HCT116 (cell line): ENCODE data around the gene DDX39B. TPM values are rescaled to one million over a fixed set of nuclear protein-coding genes. Genes with fewer than 3 reads are reported as not detected.

Experiments used
- ATAC-seq: fragments of 200-7000 bp; cut with Tn5 transposase; 2 replicates; pipeline ENCODE4 v1.9.1; 2020; ENCODE audit warnings: mild to moderate bottlenecking, moderate library complexity
- BruUV-seq: library from RNA; stranded (reverse); fragments of 400-500 nt; replicated peaks from 2 replicates; lab custom pipeline; 2021; lab: Mats Ljungman, UMichigan
- CTCF ChIA-PET: fragments of 300-600 bp; sonication (Branson Sonifier 250); formaldehyde crosslinking; loops from one replicate; lab custom pipeline; 2021; ENCODE audit warnings: antibody characterized with exemption; lab: Charles Lee
- POLR2A ChIA-PET: fragments of 300-600, 350-600 bp; sonication (Branson Sonifier 250); formaldehyde crosslinking; loops from one replicate; lab custom pipeline; 2021; ENCODE audit warnings: antibody characterized with exemption; lab: Charles Lee
- RAD21 ChIA-PET, 2 experiments: fragments of 300-600 bp; sonication (Branson Sonifier 250); formaldehyde crosslinking; loops; one replicate each; lab custom pipeline; 2023; ENCODE audit warnings: low total read pairs in 2 of 2; ENCODE audit not compliant: uncharacterized antibody in 2 of 2, unreplicated experiment in 2 of 2, low non-redundant PET in 1 of 2; lab: Charles Lee
- DNase-seq: peaks from one replicate; pipeline ENCODE4 v3.0.0-alpha.2; 2010; ENCODE audit warnings: low read depth, low spot score
- H2AFZ ChIP-seq: fragments of 200-600 bp; shearing (Covaris generic), sonication (generic); 2 replicates; pipeline ENCODE4 v1.6.1; 2017; ENCODE audit warnings: low read depth, mixed run types, mixed read lengths, antibody characterized with exemption, low read length; ENCODE audit not compliant: poor library complexity, severe bottlenecking
- H3K27ac ChIP-seq: 2 replicates; pipeline ENCODE4 v1.5.1; 2012; ENCODE audit warnings: low read depth, low read length
- H3K27me3 ChIP-seq: fragments of 200-600 bp; sonication (generic); 2 replicates; pipeline ENCODE4 v1.6.1; 2016; ENCODE audit warnings: mixed run types, low read length, mixed read lengths; ENCODE audit not compliant: insufficient read depth
- H3K36me3 ChIP-seq, 2 experiments: fragments of 200-500 bp in 1 of 2; fragments of 200-600 bp in 1 of 2; sonication (Bioruptor generic) in 1 of 2; sonication (generic) in 1 of 2; 2 replicates each; pipeline versions ENCODE4 v1.5.1 to v1.6.1; 2014 to 2016; ENCODE audit warnings: low read length in 2 of 2, inconsistent platforms in 1 of 2, mixed read lengths in 1 of 2, mixed run types in 1 of 2; ENCODE audit not compliant: insufficient read depth in 2 of 2, control insufficient read depth in 1 of 2
- H3K4me1 ChIP-seq, 2 experiments: fragments of 200-600 bp in 1 of 2; sonication (generic) in 1 of 2; 2 replicates each; pipeline versions ENCODE4 v1.5.1 to v1.6.1; 2012 to 2017; ENCODE audit warnings: low read length in 2 of 2, inconsistent platforms in 1 of 2, mild to moderate bottlenecking in 1 of 2, mixed read lengths in 1 of 2, mixed run types in 1 of 2, moderate library complexity in 1 of 2; ENCODE audit not compliant: insufficient read depth in 2 of 2, control insufficient read depth in 1 of 2
- H3K4me2 ChIP-seq: fragments of 200-600 bp; sonication (generic); 2 replicates; pipeline ENCODE4 v1.6.1; 2017; ENCODE audit warnings: mixed run types, low read length, mixed read lengths
- H3K4me3 ChIP-seq, 2 experiments: fragments of 200-600 bp in 1 of 2; sonication (generic) in 1 of 2; replicated peaks in 1 of 2; 2 replicates each; pipeline ENCODE4 v1.5.1; 2011 to 2016; ENCODE audit warnings: low read length in 2 of 2, control low read depth in 1 of 2, low read depth in 1 of 2, mild to moderate bottlenecking in 1 of 2, mixed read lengths in 1 of 2, mixed run types in 1 of 2
- H3K79me2 ChIP-seq: fragments of 200-600 bp; sonication (generic); 2 replicates; pipeline ENCODE4 v1.6.1; 2017; ENCODE audit warnings: mild to moderate bottlenecking, mixed run types, low read length, moderate library complexity, mixed read lengths; ENCODE audit not compliant: insufficient read depth
- H3K9ac ChIP-seq: fragments of 200-600 bp; sonication (generic); 2 replicates; pipeline ENCODE4 v1.6.1; 2016; ENCODE audit warnings: low read length, mixed read lengths
- H3K9me2 ChIP-seq: fragments of 200-600 bp; sonication (generic), shearing (Covaris generic); 2 replicates; pipeline ENCODE4 v1.6.1; 2017; ENCODE audit warnings: mixed run types, mild to moderate bottlenecking, moderate library complexity; ENCODE audit not compliant: insufficient read depth
- H3K9me3 ChIP-seq, 2 experiments: fragments of 200-500 bp in 1 of 2; fragments of 200-600 bp in 1 of 2; sonication (Bioruptor generic) in 1 of 2; sonication (generic) in 1 of 2; 2 replicates each; pipeline ENCODE4 v1.6.1; 2014 to 2017; ENCODE audit warnings: low read length in 2 of 2, mixed read lengths in 2 of 2, inconsistent platforms in 1 of 2, low read depth in 1 of 2, mild to moderate bottlenecking in 1 of 2, mixed run types in 1 of 2, moderate library complexity in 1 of 2; ENCODE audit not compliant: control insufficient read depth in 1 of 2, insufficient read depth in 1 of 2
- H4K20me1 ChIP-seq: fragments of 200-600 bp; sonication (generic), shearing (Covaris generic); 2 replicates; pipeline ENCODE4 v1.6.1; 2017; ENCODE audit warnings: mixed run types, mild to moderate bottlenecking, moderate library complexity; ENCODE audit not compliant: insufficient read depth
- CBX3 ChIP-seq: IDR thresholded peaks from 2 replicates; pipeline ENCODE4 v1.6.1; 2012; ENCODE audit warnings: low read depth
- EGR1 ChIP-seq: IDR thresholded peaks from 2 replicates; pipeline ENCODE4 v1.6.1; 2012; ENCODE audit warnings: low read depth
- ELF1 ChIP-seq: IDR thresholded peaks from 2 replicates; pipeline ENCODE4 v1.6.1; 2012; ENCODE audit warnings: low read depth, borderline replicate concordance
- FOSL1 ChIP-seq: IDR thresholded peaks from 2 replicates; pipeline ENCODE4 v1.6.1; 2012; ENCODE audit warnings: low read depth
- JUND ChIP-seq: IDR thresholded peaks from 2 replicates; pipeline ENCODE4 v1.6.1; 2012
- RAD21 ChIP-seq: IDR thresholded peaks from 2 replicates; pipeline ENCODE4 v1.6.1; 2012; ENCODE audit warnings: low read depth, mild to moderate bottlenecking
- ZFX ChIP-seq: fragments of 450-650 bp; IDR thresholded peaks from 2 replicates; pipeline ENCODE4 v1.6.1; 2017
- ZNF274 ChIP-seq: fragments of 200-500 bp; sonication (Bioruptor generic); IDR thresholded peaks from 2 replicates; pipeline ENCODE4 v1.6.1; 2014; ENCODE audit warnings: mild to moderate bottlenecking, low read depth, low read length, inconsistent platforms
- intact Hi-C: fragments of 100-400 bp; cut with micrococcal nuclease; formaldehyde crosslinking; loops from 2 replicates; pipeline ENCODE4 v1.10.0; 2022
- total RNA-seq: library from RNA; stranded (reverse); gene quantifications from one replicate; pipeline ENCODE4 v1.2.1, GENCODE V29; 2021; ENCODE audit not compliant: unreplicated experiment
- TF ChIP-seq, protein P1 (sequence below): IDR thresholded peaks from 2 replicates; pipeline ENCODE4 v1.6.1; 2012
- TF ChIP-seq, protein P2 (sequence below), 3 experiments: fragments of 200-600 bp in 1 of 3; sonication (generic) in 1 of 3; IDR thresholded peaks in 2 of 3; conservative IDR thresholded peaks in 1 of 3; 2 replicates each; pipeline ENCODE4 v1.5.1; 2012 to 2017; ENCODE audit warnings: low read depth in 2 of 3, low read length in 2 of 3, antibody characterized with exemption in 1 of 3, borderline replicate concordance in 1 of 3, control low read depth in 1 of 3, mild to moderate bottlenecking in 1 of 3, mixed read lengths in 1 of 3, mixed run types in 1 of 3, moderate library complexity in 1 of 3; ENCODE audit not compliant: insufficient read depth in 1 of 3

The DDX39B gene
- total RNA-seq, 1 experiment from 2014 or later = 545 TPM

DNA sequence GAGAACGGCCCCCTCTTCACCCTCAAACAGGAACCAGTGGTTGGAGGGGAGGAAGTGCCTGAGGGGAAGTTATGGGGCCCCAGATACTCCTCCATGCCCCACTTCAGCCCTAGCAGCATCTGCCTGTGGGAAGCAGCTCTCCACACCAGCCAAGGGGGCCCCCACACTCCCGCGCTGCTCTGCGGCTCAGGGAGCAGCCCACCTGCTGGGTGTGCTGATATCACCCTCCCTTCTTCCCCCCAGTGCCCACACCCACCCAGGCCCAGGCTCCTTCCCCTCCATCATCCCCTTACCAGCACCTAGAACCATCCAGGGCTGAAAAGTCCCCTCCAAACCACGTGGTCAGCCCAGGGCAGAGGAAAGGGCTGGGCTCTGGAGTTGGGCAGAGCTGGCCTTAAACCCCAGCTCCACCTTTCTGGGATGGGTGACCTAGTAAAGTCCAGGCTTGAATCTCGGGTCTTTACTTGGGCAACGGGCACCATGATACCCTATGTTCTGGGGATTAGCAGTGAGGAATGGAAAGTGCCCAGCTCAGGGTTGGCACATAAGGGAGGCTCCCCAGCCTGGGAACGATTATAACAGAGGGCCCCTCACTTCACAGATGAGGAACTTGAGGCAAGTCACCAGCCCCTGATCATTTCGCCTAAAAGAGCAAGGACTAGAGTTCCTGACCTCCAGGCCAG lies 44.9 kb upstream of the DDX39B start:
- H3K9me3 ChIP-seq = no peaks in the 10 kb centered on the region
- no TSS peak for BruUV-seq
- H3K27me3 ChIP-seq = no peaks in the 10 kb centered on the region
- ChIA-PET RAD21 (no interaction called here), CTCF (interaction anchor here (7.8 kb wide), 1 partner anchor 11 kb away, joined by 70 read pairs; no protein-coding TSS in a partner anchor), POLR2A (no interaction called here)
- no peak overlapping the region for H2AFZ ChIP-seq
- TF ChIP-seq ELF1 = no peak
- TF ChIP-seq JUND = no peak
- TF ChIP-seq ZNF274 = no peak
- TF ChIP-seq ZFX = no peak
- TF ChIP-seq, protein P1, sequence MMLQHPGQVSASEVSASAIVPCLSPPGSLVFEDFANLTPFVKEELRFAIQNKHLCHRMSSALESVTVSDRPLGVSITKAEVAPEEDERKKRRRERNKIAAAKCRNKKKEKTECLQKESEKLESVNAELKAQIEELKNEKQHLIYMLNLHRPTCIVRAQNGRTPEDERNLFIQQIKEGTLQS = no peak
- TF ChIP-seq RAD21 = no peak
- no peak for TF ChIP-seq FOSL1
- no peak for TF ChIP-seq EGR1
- TF ChIP-seq, protein P2, sequence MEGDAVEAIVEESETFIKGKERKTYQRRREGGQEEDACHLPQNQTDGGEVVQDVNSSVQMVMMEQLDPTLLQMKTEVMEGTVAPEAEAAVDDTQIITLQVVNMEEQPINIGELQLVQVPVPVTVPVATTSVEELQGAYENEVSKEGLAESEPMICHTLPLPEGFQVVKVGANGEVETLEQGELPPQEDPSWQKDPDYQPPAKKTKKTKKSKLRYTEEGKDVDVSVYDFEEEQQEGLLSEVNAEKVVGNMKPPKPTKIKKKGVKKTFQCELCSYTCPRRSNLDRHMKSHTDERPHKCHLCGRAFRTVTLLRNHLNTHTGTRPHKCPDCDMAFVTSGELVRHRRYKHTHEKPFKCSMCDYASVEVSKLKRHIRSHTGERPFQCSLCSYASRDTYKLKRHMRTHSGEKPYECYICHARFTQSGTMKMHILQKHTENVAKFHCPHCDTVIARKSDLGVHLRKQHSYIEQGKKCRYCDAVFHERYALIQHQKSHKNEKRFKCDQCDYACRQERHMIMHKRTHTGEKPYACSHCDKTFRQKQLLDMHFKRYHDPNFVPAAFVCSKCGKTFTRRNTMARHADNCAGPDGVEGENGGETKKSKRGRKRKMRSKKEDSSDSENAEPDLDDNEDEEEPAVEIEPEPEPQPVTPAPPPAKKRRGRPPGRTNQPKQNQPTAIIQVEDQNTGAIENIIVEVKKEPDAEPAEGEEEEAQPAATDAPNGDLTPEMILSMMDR (IDR thresholded peaks at IDR 0.05 in 2 of 3, conservative IDR thresholded peaks at IDR 0.05 in 1 of 3; ENCODE audit: borderline replicate concordance in 1 of 3, insufficient read depth in 1 of 3, low read depth in 2 of 3, low read length in 2 of 3) = no peak
- TF ChIP-seq CBX3 = no peak
- no peak for ATAC-seq
- H3K4me3 ChIP-seq = no peak overlapping the region
- no peaks in the 10 kb centered on the region for H3K79me2 ChIP-seq
- H3K9ac ChIP-seq = no peak overlapping the region
- no peaks in the 10 kb centered on the region for H4K20me1 ChIP-seq
- intact Hi-C loops = no loop called here
- DNase-seq = no peak
- no peaks in the 10 kb centered on the region for H3K9me2 ChIP-seq
- no peak overlapping the region for H3K4me2 ChIP-seq
- H3K27ac ChIP-seq = no peak overlapping the region
- peaks cover under 1 to 3% of the 10 kb centered on the region in 2 experiments; a peak in 2 of 4 replicates for H3K4me1 ChIP-seq
- no peaks in the 10 kb centered on the region for H3K36me3 ChIP-seq
